GM18508 (cell line): Measurements from ENCODE around the gene NDFIP1.
"Not testable (repeated sequence)": the region's sequence is repeated elsewhere in the genome, so short reads cannot be mapped to it uniquely, and the experiment has no call there.

Experiments used
- ATAC-seq: cut with Tn5 transposase; IDR thresholded peaks from one replicate; pipeline ENCODE4 v1.9.1; 2021; ENCODE audit warnings: moderate number of reproducible peaks; ENCODE audit not compliant: insufficient read depth, unreplicated experiment

The NDFIP1 gene

GRCh38 chr5:142151436-142152383 is 43.1 kb downstream of the NDFIP1 start:
- no peak for ATAC-seq

GRCh38 chr5:142152384-142152732 is 43.8 kb downstream of the NDFIP1 start:
- no peak for ATAC-seq

- no peak for ATAC-seq
Measured at GRCh38 chr5:142153674-142154448, 45.3 kb downstream of the NDFIP1 start.

- not testable (repeated sequence) for ATAC-seq
Measured at GRCh38 chr5:142154449-142154841, 45.9 kb downstream of the NDFIP1 start.

GRCh38 chr5:142156839-142157463 is 48.4 kb downstream of the NDFIP1 start:
- no peak for ATAC-seq

GRCh38 chr5:142159354-142159753 is 50.8 kb downstream of the NDFIP1 start:
- no peak for ATAC-seq

- no peak for ATAC-seq
Measured at GRCh38 chr5:142164315-142164714, 55.7 kb downstream of the NDFIP1 start.

- ATAC-seq = no peak
Measured at GRCh38 chr5:142166754-142167153, 58.2 kb downstream of the NDFIP1 start.

- ATAC-seq = no peak
Measured at GRCh38 chr5:142167458-142167857, 58.9 kb downstream of the NDFIP1 start.

GRCh38 chr5:142168365-142168764 is 59.8 kb downstream of the NDFIP1 start:
- no peak for ATAC-seq

- ATAC-seq = no peak
Measured at GRCh38 chr5:142170254-142170953, 61.8 kb downstream of the NDFIP1 start.

GRCh38 chr5:142171270-142171669 is 62.7 kb downstream of the NDFIP1 start:
- no peak for ATAC-seq

GRCh38 chr5:142175039-142175438 is 66.5 kb downstream of the NDFIP1 start:
- ATAC-seq = no peak

- ATAC-seq = no peak
Measured at GRCh38 chr5:142175461-142176142, 67.0 kb downstream of the NDFIP1 start.

- no peak for ATAC-seq
Measured at GRCh38 chr5:142176255-142176654, 67.7 kb downstream of the NDFIP1 start.

GRCh38 chr5:142178651-142179050 is 70.1 kb downstream of the NDFIP1 start:
- no peak for ATAC-seq

- ATAC-seq = no peak
Measured at GRCh38 chr5:142179776-142180387, 71.3 kb downstream of the NDFIP1 start.

- no peak for ATAC-seq
Measured at GRCh38 chr5:142181096-142181495, 72.5 kb downstream of the NDFIP1 start.

- ATAC-seq = no peak
Measured at GRCh38 chr5:142181547-142182163, 73.1 kb downstream of the NDFIP1 start.
